IMR-90 (cell line): ENCODE data around the gene PRKCE. TPM values are rescaled to one million over a fixed set of nuclear protein-coding genes. Genes with fewer than 3 reads are reported as not detected.

ENCODE experiments used
- ATAC-seq: fragments of 200-7000 bp; cut with Tn5 transposase; 2 replicates; pipeline ENCODE4 v1.9.1; 2020; ENCODE audit warnings: low read depth, mild to moderate bottlenecking, moderate library complexity
- BruUV-seq: library from RNA; stranded (reverse); fragments of 400-500 nt; replicated peaks from 2 replicates; lab custom pipeline; 2021; lab: Mats Ljungman, UMichigan
- CTCF ChIA-PET: fragments of 300-600 bp; formaldehyde crosslinking; extraction: SDS; loops from one replicate; lab custom pipeline; 2021; ENCODE audit warnings: antibody characterized with exemption; lab: Yijun Ruan, JAX
- POLR2A ChIA-PET: fragments of 300-600 bp; sonication (Branson Sonifier 250); formaldehyde crosslinking; loops from one replicate; lab custom pipeline; 2022; ENCODE audit warnings: antibody characterized with exemption; ENCODE audit not compliant: unreplicated experiment; lab: Charles Lee
- DNase-seq: peaks from one replicate; pipeline ENCODE4 v3.0.0; 2013
- H2AFZ ChIP-seq: replicated peaks from 2 replicates; pipeline ENCODE3; 2013; ENCODE audit warnings: low read length, mild to moderate bottlenecking; ENCODE audit not compliant: poor library complexity
- H2AK5ac ChIP-seq: 2 replicates; pipeline ENCODE4 v1.6.1; 2013; ENCODE audit warnings: low read depth, low read length, inconsistent platforms
- H2AK9ac ChIP-seq: replicated peaks from 2 replicates; pipeline ENCODE3; 2013; ENCODE audit warnings: mild to moderate bottlenecking, low read depth, low read length, moderate library complexity; ENCODE audit not compliant: poor library complexity
- H2BK120ac ChIP-seq: 2 replicates; pipeline ENCODE4 v1.6.1; 2013; ENCODE audit warnings: low read depth, low read length, inconsistent platforms
- H2BK15ac ChIP-seq: 3 replicates; pipeline ENCODE4 v1.6.1; 2013; ENCODE audit warnings: low read depth, low read length, inconsistent platforms
- H2BK20ac ChIP-seq: 2 replicates; pipeline ENCODE4 v1.6.1; 2013; ENCODE audit warnings: low read depth, mild to moderate bottlenecking, inconsistent platforms, low read length, moderate library complexity
- H2BK5ac ChIP-seq: 2 replicates; pipeline ENCODE4 v1.6.1; 2013; ENCODE audit warnings: mild to moderate bottlenecking, low read depth, low read length, inconsistent platforms; ENCODE audit not compliant: poor library complexity, severe bottlenecking
- H3K14ac ChIP-seq: replicated peaks from 2 replicates; pipeline ENCODE4 v1.6.1; 2013; ENCODE audit warnings: low read depth, low read length, inconsistent platforms
- H3K18ac ChIP-seq: 2 replicates; pipeline ENCODE4 v1.6.1; 2013; ENCODE audit warnings: low read depth, low read length, control low read depth
- H3K23ac ChIP-seq: 2 replicates; pipeline ENCODE4 v1.6.1; 2013; ENCODE audit warnings: low read depth, low read length, inconsistent platforms
- H3K27ac ChIP-seq: 2 replicates; pipeline ENCODE4 v1.5.1; 2013; ENCODE audit warnings: mild to moderate bottlenecking, control low read depth, low read length; ENCODE audit not compliant: insufficient read depth
- H3K27me3 ChIP-seq: 2 replicates; pipeline ENCODE4 v1.6.1; 2013; ENCODE audit warnings: low read length; ENCODE audit not compliant: control insufficient read depth, insufficient read depth
- H3K36me3 ChIP-seq: 2 replicates; pipeline ENCODE4 v1.6.1; 2013; ENCODE audit warnings: low read length, mixed read lengths; ENCODE audit not compliant: control insufficient read depth, insufficient read depth
- H3K4ac ChIP-seq: 2 replicates; pipeline ENCODE4 v1.6.1; 2013; ENCODE audit warnings: low read depth, low read length, inconsistent platforms
- H3K4me1 ChIP-seq: 2 replicates; pipeline ENCODE4 v1.6.1; 2013; ENCODE audit warnings: low read length, mixed read lengths; ENCODE audit not compliant: control insufficient read depth, insufficient read depth
- H3K4me2 ChIP-seq: 2 replicates; pipeline ENCODE4 v1.6.1; 2013; ENCODE audit warnings: low read depth, mild to moderate bottlenecking, control low read depth, low read length, moderate library complexity
- H3K4me3 ChIP-seq: 2 replicates; pipeline ENCODE4 v1.5.1; 2013; ENCODE audit warnings: low read depth, mild to moderate bottlenecking, control low read depth, low read length, moderate library complexity; ENCODE audit not compliant: insufficient read depth
- H3K56ac ChIP-seq: 2 replicates; pipeline ENCODE4 v1.6.1; 2013; ENCODE audit warnings: low read length, inconsistent platforms; ENCODE audit not compliant: insufficient read depth; ENCODE audit errors: extremely low read depth
- H3K79me1 ChIP-seq, 2 experiments: 2 replicates each; pipeline ENCODE4 v1.6.1; 2013; ENCODE audit warnings: low read length in 2 of 2, inconsistent platforms in 1 of 2, low read depth in 1 of 2
- H3K9ac ChIP-seq: 2 replicates; pipeline ENCODE4 v1.6.1; 2013; ENCODE audit warnings: low read depth, low read length, control low read depth
- H3K9me1 ChIP-seq: 2 replicates; pipeline ENCODE4 v1.6.1; 2013; ENCODE audit warnings: low read length, inconsistent platforms; ENCODE audit not compliant: insufficient read depth
- H3K9me3 ChIP-seq: 2 replicates; pipeline ENCODE4 v1.6.1; 2013; ENCODE audit warnings: low read length; ENCODE audit not compliant: control insufficient read depth, insufficient read depth
- H4K20me1 ChIP-seq: 2 replicates; pipeline ENCODE4 v1.6.1; 2013; ENCODE audit warnings: low read length, inconsistent platforms; ENCODE audit not compliant: insufficient read depth
- H4K5ac ChIP-seq: 2 replicates; pipeline ENCODE4 v1.6.1; 2013; ENCODE audit warnings: mild to moderate bottlenecking, low read depth, low read length, control low read depth
- H4K8ac ChIP-seq, 2 experiments: 2 replicates each; pipeline ENCODE4 v1.6.1; 2013; ENCODE audit warnings: low read depth in 2 of 2, low read length in 2 of 2, control low read depth in 1 of 2, inconsistent platforms in 1 of 2
- H4K91ac ChIP-seq: 2 replicates; pipeline ENCODE4 v1.6.1; 2013; ENCODE audit warnings: low read depth, low read length, inconsistent platforms; ENCODE audit not compliant: insufficient read depth
- BHLHE40 ChIP-seq: fragments of 150-350 bp; IDR thresholded peaks from 2 replicates; pipeline ENCODE4 v1.6.1; 2016; ENCODE audit warnings: mild to moderate bottlenecking, low read depth, low read length
- CHD1 ChIP-seq: IDR thresholded peaks from 2 replicates; pipeline ENCODE4 v1.6.1; 2012; ENCODE audit warnings: low read depth, low read length, improper control_type of control experiment
- FOS ChIP-seq: fragments of 150-350 bp; IDR thresholded peaks from 2 replicates; pipeline ENCODE4 v1.6.1; 2016; ENCODE audit warnings: low read depth, low read length
- MAFK ChIP-seq: IDR thresholded peaks from 2 replicates; pipeline ENCODE4 v1.6.1; 2012; ENCODE audit warnings: low read depth, low read length, improper control_type of control experiment
- MXI1 ChIP-seq: IDR thresholded peaks from 2 replicates; pipeline ENCODE4 v1.6.1; 2012; ENCODE audit warnings: low read depth, mild to moderate bottlenecking, low read length, moderate library complexity, borderline replicate concordance
- NFE2L2 ChIP-seq: fragments of 150-350 bp; IDR thresholded peaks from 2 replicates; pipeline ENCODE4 v1.6.1; 2016; ENCODE audit warnings: low read depth, mild to moderate bottlenecking, low read length
- POLR2A ChIP-seq: IDR thresholded peaks from 2 replicates; pipeline ENCODE4 v1.6.1; 2012; ENCODE audit warnings: mild to moderate bottlenecking, low read depth, low read length
- RAD21 ChIP-seq: IDR thresholded peaks from 2 replicates; pipeline ENCODE4 v1.6.1; 2012; ENCODE audit warnings: low read length, improper control_type of control experiment
- RCOR1 ChIP-seq: IDR thresholded peaks from 2 replicates; pipeline ENCODE4 v1.6.1; 2012; ENCODE audit warnings: mild to moderate bottlenecking, low read length, improper control_type of control experiment; ENCODE audit not compliant: insufficient replicate concordance
- RFX5 ChIP-seq: IDR thresholded peaks from 2 replicates; pipeline ENCODE4 v1.8.0; 2012; ENCODE audit warnings: low read depth, mild to moderate bottlenecking, low read length, moderate library complexity
- WGBS, 2 experiments: methylation state at CpG; one replicate each; pipeline versions ENCODE4 v1.1.5 to v1.1.7; 2013; ENCODE audit warnings: missing lambda C conversion rate in 2 of 2; ENCODE audit not compliant: insufficient read length in 1 of 2; ENCODE audit errors: extremely low coverage in 2 of 2; 5-methylcytosine and 5-hydroxymethylcytosine counted together
- dilution Hi-C: fragments of 300-500 bp; cut with HindIII; formaldehyde crosslinking; loops from one replicate; pipeline ENCODE4 v1.14.3; 2018; ENCODE audit warnings: low sequenced_read_pairs; ENCODE audit not compliant: unreplicated experiment
- in situ Hi-C: fragments of 300-500 bp; cut with MboI; formaldehyde crosslinking; loops from 3 replicates; pipeline ENCODE4 v1.14.3; 2019; ENCODE audit warnings: low sequenced_read_pairs, inconsistent platforms, mixed read lengths
- intact Hi-C: fragments of 100-400 bp; cut with micrococcal nuclease; formaldehyde crosslinking; loops from 2 replicates; pipeline ENCODE4 v1.10.0; 2022
- polyA plus RNA-seq, 3 experiments: library from polyadenylated mRNA; depleted of rRNA; stranded (reverse); fragments of >200 nt; gene quantifications; 2 replicates each; pipeline ENCODE4 v1.2.3, GENCODE V29; 2012; ENCODE audit warnings: low replicate concordance in 1 of 3
- total RNA-seq: library from RNA; depleted of rRNA; stranded (reverse); fragments of >200 nt; gene quantifications from 2 replicates; pipeline ENCODE4 v1.2.3, GENCODE V29; 2012
- TF ChIP-seq, protein P1 (sequence below): fragments of 150-350 bp; IDR thresholded peaks from 2 replicates; pipeline ENCODE4 v1.6.1; 2017; ENCODE audit warnings: mild to moderate bottlenecking, antibody characterized with exemption, low read length, low read depth
- TF ChIP-seq, protein P2 (sequence below): fragments of 150-350 bp; IDR thresholded peaks from 2 replicates; pipeline ENCODE4 v1.6.1; 2016; ENCODE audit warnings: low read depth, mild to moderate bottlenecking, low read length, moderate library complexity, borderline replicate concordance
- TF ChIP-seq, protein P3 (sequence below): conservative IDR thresholded peaks from 2 replicates; pipeline ENCODE4 v1.5.1; 2012; ENCODE audit warnings: mild to moderate bottlenecking, low read depth, low read length, improper control_type of control experiment

The PRKCE gene
- total and polyA plus RNA-seq, 2 of the 4 experiments (the other 2 are of a cell fraction) = 8.1 to 32.4 TPM

GRCh38 chr2:45782986-45783385 is 131.5 kb downstream of the PRKCE start:
- no peaks in the 10 kb centered on the region for H3K27me3 ChIP-seq
- H3K18ac ChIP-seq = no peak overlapping the region
- H4K8ac ChIP-seq = no peak overlapping the region
- H3K14ac ChIP-seq = 0 out of 2 replicates have a peak overlapping the region, but pooled peaks have one; percentile 4
- CTCF ChIA-PET = no interaction called here
- no peak overlapping the region for H3K4ac ChIP-seq
- TF ChIP-seq MXI1 (no peak), RCOR1 (no peak), BHLHE40 (no peak), MAFK (no peak), NFE2L2 (no peak), RFX5 (no peak), FOS (no peak), RAD21 (no peak), POLR2A (no peak), CHD1 (no peak)
- TF ChIP-seq, protein P1, sequence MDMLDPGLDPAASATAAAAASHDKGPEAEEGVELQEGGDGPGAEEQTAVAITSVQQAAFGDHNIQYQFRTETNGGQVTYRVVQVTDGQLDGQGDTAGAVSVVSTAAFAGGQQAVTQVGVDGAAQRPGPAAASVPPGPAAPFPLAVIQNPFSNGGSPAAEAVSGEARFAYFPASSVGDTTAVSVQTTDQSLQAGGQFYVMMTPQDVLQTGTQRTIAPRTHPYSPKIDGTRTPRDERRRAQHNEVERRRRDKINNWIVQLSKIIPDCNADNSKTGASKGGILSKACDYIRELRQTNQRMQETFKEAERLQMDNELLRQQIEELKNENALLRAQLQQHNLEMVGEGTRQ = no peak
- TF ChIP-seq, protein P2, sequence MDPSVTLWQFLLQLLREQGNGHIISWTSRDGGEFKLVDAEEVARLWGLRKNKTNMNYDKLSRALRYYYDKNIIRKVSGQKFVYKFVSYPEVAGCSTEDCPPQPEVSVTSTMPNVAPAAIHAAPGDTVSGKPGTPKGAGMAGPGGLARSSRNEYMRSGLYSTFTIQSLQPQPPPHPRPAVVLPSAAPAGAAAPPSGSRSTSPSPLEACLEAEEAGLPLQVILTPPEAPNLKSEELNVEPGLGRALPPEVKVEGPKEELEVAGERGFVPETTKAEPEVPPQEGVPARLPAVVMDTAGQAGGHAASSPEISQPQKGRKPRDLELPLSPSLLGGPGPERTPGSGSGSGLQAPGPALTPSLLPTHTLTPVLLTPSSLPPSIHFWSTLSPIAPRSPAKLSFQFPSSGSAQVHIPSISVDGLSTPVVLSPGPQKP = no peak
- TF ChIP-seq, protein P3, sequence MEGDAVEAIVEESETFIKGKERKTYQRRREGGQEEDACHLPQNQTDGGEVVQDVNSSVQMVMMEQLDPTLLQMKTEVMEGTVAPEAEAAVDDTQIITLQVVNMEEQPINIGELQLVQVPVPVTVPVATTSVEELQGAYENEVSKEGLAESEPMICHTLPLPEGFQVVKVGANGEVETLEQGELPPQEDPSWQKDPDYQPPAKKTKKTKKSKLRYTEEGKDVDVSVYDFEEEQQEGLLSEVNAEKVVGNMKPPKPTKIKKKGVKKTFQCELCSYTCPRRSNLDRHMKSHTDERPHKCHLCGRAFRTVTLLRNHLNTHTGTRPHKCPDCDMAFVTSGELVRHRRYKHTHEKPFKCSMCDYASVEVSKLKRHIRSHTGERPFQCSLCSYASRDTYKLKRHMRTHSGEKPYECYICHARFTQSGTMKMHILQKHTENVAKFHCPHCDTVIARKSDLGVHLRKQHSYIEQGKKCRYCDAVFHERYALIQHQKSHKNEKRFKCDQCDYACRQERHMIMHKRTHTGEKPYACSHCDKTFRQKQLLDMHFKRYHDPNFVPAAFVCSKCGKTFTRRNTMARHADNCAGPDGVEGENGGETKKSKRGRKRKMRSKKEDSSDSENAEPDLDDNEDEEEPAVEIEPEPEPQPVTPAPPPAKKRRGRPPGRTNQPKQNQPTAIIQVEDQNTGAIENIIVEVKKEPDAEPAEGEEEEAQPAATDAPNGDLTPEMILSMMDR = no peak
- POLR2A ChIA-PET = no interaction called here
- peaks cover 2% of the 10 kb centered on the region; the same call in 1 of the 2 replicates for H3K9me1 ChIP-seq
- no CpG with 5 or more reads among the region's 4 CpGs for WGBS, 2 experiments
- H3K9ac ChIP-seq = no peak overlapping the region
- DNase-seq (no peak), ATAC-seq (no peak; the same call in 1 of the 2 replicates)
- H3K23ac ChIP-seq = no peak overlapping the region
- H3K36me3 ChIP-seq = no peaks in the 10 kb centered on the region
- no peak overlapping the region for H3K56ac ChIP-seq
- peaks cover 9% of the 10 kb centered on the region; the same call in 1 of the 2 replicates for H4K20me1 ChIP-seq
- H3K4me2 ChIP-seq = no peak overlapping the region
- H2AK5ac ChIP-seq = no peak overlapping the region
- H3K9me3 ChIP-seq = no peaks in the 10 kb centered on the region
- in situ Hi-C loops (no loop called here), intact Hi-C loops (no loop called here), dilution Hi-C loops (no loop called here)
- peaks cover 6 to 10% of the 10 kb centered on the region in 2 experiments; a peak in 3 of 4 replicates for H3K79me1 ChIP-seq
- H3K27ac ChIP-seq = no peak overlapping the region
- no peak overlapping the region for H2AFZ ChIP-seq
- no peak overlapping the region for H4K91ac ChIP-seq
- H3K4me1 ChIP-seq = no peaks in the 10 kb centered on the region
- BruUV-seq = no TSS peak
- no peak overlapping the region for H2BK20ac ChIP-seq
- no peak overlapping the region for H2BK15ac ChIP-seq
- H2BK5ac ChIP-seq = no peak overlapping the region
- H3K4me3 ChIP-seq = no peak overlapping the region
- H2BK120ac ChIP-seq = no peak overlapping the region
- no peak overlapping the region for H2AK9ac ChIP-seq
- no peak overlapping the region for H4K5ac ChIP-seq
